Measurements from ENCODE around the gene SLC2A1. TPM values are rescaled to one million over a fixed set of nuclear protein-coding genes. Genes with fewer than 3 reads are reported as not detected.

Gene SLC2A1
- total and polyA plus RNA-seq, 2 of the 13 experiments (the other 11 are each of a cell fraction or from before 2014, with no cell fraction given), result 125 to 423 TPM

- POLR2A ChIA-PET, result no interaction called here
- H3K27me3 ChIP-seq (ENCODE audit: control insufficient read depth in 1 of 2, insufficient read depth in 2 of 2, low read length in 2 of 2), result no peaks in the 10 kb centered on the region
- H3K4me2 ChIP-seq (ENCODE audit: low read depth, low read length), result no peak overlapping the region
- FAIRE-seq (no peak), DNase-seq (ENCODE audit: low spot score) (no peak), ATAC-seq (no peak)
- H3K4me3 ChIP-seq (replicated peaks in 1 of 3; ENCODE audit: insufficient read depth in 1 of 3, low read depth in 2 of 3, low read length in 3 of 3), result no peak overlapping the region
- in situ Hi-C loops (cut with HindIII; ENCODE audit: extremely low pct_ligation_motif_present, low pct_unique_long_range_greater_than_20kb) (no loop called here), intact Hi-C loops (cut with micrococcal nuclease; ENCODE audit: unreplicated experiment) (no loop called here)
- peaks cover 88% of the 10 kb centered on the region for H3K79me2 ChIP-seq (ENCODE audit: insufficient read depth, low read length)
- H2AFZ ChIP-seq (ENCODE audit: low read length), result no peak overlapping the region
- BruUV-seq (replicated peaks), result no TSS peak
- peaks cover 87% of the 10 kb centered on the region for H3K4me1 ChIP-seq (ENCODE audit: insufficient read depth, low read length)
- H3K36me3 ChIP-seq (replicated peaks in 1 of 2; ENCODE audit: control insufficient read depth in 1 of 2, insufficient read depth in 2 of 2, low read length in 2 of 2), result peaks cover 71 to 97% of the 10 kb centered on the region in 2 experiments
- H3K9me3 ChIP-seq (ENCODE audit: low read length), result no peaks in the 10 kb centered on the region
- WGBS (ENCODE audit: low lambda C conversion rate), result 97% methylated on average over 3 of the region's 5 CpGs
- peaks cover 99% of the 10 kb centered on the region for H4K20me1 ChIP-seq (ENCODE audit: insufficient read depth, low read length)
- no peak overlapping the region for H3K27ac ChIP-seq (ENCODE audit: extremely low read length, insufficient read depth, low read length)
- no peak for TF ChIP-seq PRDM4 (CRISPR knock-in tag; IDR thresholded peaks at IDR 0.05; ENCODE audit: borderline replicate concordance)
- TF ChIP-seq, protein P1, sequence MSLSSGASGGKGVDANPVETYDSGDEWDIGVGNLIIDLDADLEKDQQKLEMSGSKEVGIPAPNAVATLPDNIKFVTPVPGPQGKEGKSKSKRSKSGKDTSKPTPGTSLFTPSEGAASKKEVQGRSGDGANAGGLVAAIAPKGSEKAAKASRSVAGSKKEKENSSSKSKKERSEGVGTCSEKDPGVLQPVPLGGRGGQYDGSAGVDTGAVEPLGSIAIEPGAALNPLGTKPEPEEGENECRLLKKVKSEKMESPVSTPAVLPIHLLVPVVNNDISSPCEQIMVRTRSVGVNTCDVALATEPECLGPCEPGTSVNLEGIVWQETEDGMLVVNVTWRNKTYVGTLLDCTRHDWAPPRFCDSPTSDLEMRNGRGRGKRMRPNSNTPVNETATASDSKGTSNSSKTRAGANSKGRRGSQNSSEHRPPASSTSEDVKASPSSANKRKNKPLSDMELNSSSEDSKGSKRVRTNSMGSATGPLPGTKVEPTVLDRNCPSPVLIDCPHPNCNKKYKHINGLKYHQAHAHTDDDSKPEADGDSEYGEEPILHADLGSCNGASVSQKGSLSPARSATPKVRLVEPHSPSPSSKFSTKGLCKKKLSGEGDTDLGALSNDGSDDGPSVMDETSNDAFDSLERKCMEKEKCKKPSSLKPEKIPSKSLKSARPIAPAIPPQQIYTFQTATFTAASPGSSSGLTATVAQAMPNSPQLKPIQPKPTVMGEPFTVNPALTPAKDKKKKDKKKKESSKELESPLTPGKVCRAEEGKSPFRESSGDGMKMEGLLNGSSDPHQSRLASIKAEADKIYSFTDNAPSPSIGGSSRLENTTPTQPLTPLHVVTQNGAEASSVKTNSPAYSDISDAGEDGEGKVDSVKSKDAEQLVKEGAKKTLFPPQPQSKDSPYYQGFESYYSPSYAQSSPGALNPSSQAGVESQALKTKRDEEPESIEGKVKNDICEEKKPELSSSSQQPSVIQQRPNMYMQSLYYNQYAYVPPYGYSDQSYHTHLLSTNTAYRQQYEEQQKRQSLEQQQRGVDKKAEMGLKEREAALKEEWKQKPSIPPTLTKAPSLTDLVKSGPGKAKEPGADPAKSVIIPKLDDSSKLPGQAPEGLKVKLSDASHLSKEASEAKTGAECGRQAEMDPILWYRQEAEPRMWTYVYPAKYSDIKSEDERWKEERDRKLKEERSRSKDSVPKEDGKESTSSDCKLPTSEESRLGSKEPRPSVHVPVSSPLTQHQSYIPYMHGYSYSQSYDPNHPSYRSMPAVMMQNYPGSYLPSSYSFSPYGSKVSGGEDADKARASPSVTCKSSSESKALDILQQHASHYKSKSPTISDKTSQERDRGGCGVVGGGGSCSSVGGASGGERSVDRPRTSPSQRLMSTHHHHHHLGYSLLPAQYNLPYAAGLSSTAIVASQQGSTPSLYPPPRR (CRISPR knock-in tag; IDR thresholded peaks at IDR 0.05; ENCODE audit: borderline replicate concordance), result no peak
- no peak for TF ChIP-seq ZNF460 (CRISPR knock-in tag; IDR thresholded peaks at IDR 0.05; ENCODE audit: borderline replicate concordance)
- no peak for TF ChIP-seq ZZZ3 (CRISPR knock-in tag; IDR thresholded peaks at IDR 0.05; ENCODE audit: borderline replicate concordance)
- no peak for TF ChIP-seq ZFP90 (CRISPR knock-in tag; IDR thresholded peaks at IDR 0.05; ENCODE audit: borderline replicate concordance)
- TF ChIP-seq, protein P2, sequence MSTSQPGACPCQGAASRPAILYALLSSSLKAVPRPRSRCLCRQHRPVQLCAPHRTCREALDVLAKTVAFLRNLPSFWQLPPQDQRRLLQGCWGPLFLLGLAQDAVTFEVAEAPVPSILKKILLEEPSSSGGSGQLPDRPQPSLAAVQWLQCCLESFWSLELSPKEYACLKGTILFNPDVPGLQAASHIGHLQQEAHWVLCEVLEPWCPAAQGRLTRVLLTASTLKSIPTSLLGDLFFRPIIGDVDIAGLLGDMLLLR (CRISPR knock-in tag; IDR thresholded peaks at IDR 0.05), result no peak
- H3K9ac ChIP-seq (ENCODE audit: insufficient read depth, low read depth, low read length), result no peak overlapping the region
- CTCF ChIA-PET (ENCODE audit: low intra/inter-chr PET ratio, low total read pairs), result no interaction called here
Observed at GRCh38 chr1:42935971-42936308, 22.7 kb downstream of the SLC2A1 start.
